K562 (cell line): ENCODE results near the gene NABP2.
"Not testable (repeated sequence)": the region's sequence is repeated elsewhere in the genome, so short reads cannot be mapped to it uniquely, and the experiment has no call there.

Source experiments
- ARNT ChIP-seq, 2 experiments: fragments of 450-650 bp; IDR thresholded peaks; 2 replicates each; pipeline ENCODE4 v1.6.1; 2016; ENCODE audit warnings: mild to moderate bottlenecking in 1 of 2
- CTCF ChIP-seq, 3 experiments: IDR thresholded peaks in 2 of 3; conservative IDR thresholded peaks in 1 of 3; 2 replicates each; pipeline ENCODE4 v1.5.1; 2011 to 2012; ENCODE audit warnings: low read length in 3 of 3, mild to moderate bottlenecking in 3 of 3, control low read depth in 2 of 3, improper control_type of control experiment in 1 of 3, inconsistent platforms in 1 of 3, low read depth in 1 of 3, mixed read lengths in 1 of 3, moderate library complexity in 1 of 3; ENCODE audit not compliant: insufficient read depth in 2 of 3
- EP300 ChIP-seq: IDR thresholded peaks from 2 replicates; pipeline ENCODE4 v1.6.1; 2012; ENCODE audit warnings: low read length, improper control_type of control experiment
- HMBOX1 ChIP-seq: sonication (generic); IDR thresholded peaks from 2 replicates; pipeline ENCODE4 v1.6.1; 2016
- L3MBTL2 ChIP-seq: fragments of 450-650 bp; IDR thresholded peaks from 2 replicates; pipeline ENCODE4 v1.6.1; 2016; ENCODE audit warnings: mild to moderate bottlenecking, moderate library complexity
- MGA ChIP-seq: fragments of 450-650 bp; IDR thresholded peaks from 2 replicates; pipeline ENCODE4 v1.6.1; 2016; ENCODE audit warnings: mild to moderate bottlenecking, moderate library complexity
- MTA3 ChIP-seq: fragments of 450-650 bp; formaldehyde crosslinking; IDR thresholded peaks from 2 replicates; pipeline ENCODE4 v1.6.1; 2017; ENCODE audit warnings: mild to moderate bottlenecking, borderline replicate concordance
- SMC3 ChIP-seq: conservative IDR thresholded peaks from 2 replicates; pipeline ENCODE4 v1.6.1; 2011; ENCODE audit warnings: low read depth, low read length, improper control_type of control experiment; ENCODE audit not compliant: insufficient read depth
- ZBTB49 ChIP-seq: sonication (generic); formaldehyde crosslinking; IDR thresholded peaks from 2 replicates; pipeline ENCODE4 v1.8.0; 2022; ENCODE audit warnings: missing genetic modification reagents, mild to moderate bottlenecking, borderline replicate concordance

GRCh38 chr12:56196818-56197550, 27.2 kb upstream of the NABP2 start:
- TF ChIP-seq SMC3; CTCF (IDR thresholded peaks at IDR 0.05 in 2 of 3, conservative IDR thresholded peaks at IDR 0.05 in 1 of 3; ENCODE audit: insufficient read depth in 2 of 3, low read depth in 1 of 3, low read length in 3 of 3); ZBTB49 (CRISPR knock-in tag); MGA; L3MBTL2; ARNT (IDR thresholded peaks at IDR 0.05); EP300; HMBOX1; MTA3: not testable (repeated sequence)
